Measurements from ENCODE around the gene MCUB.

GRCh38 chr4:109578846-109579245 lies 18.8 kb downstream of the MCUB start:
- TF ChIP-seq, protein P1, sequence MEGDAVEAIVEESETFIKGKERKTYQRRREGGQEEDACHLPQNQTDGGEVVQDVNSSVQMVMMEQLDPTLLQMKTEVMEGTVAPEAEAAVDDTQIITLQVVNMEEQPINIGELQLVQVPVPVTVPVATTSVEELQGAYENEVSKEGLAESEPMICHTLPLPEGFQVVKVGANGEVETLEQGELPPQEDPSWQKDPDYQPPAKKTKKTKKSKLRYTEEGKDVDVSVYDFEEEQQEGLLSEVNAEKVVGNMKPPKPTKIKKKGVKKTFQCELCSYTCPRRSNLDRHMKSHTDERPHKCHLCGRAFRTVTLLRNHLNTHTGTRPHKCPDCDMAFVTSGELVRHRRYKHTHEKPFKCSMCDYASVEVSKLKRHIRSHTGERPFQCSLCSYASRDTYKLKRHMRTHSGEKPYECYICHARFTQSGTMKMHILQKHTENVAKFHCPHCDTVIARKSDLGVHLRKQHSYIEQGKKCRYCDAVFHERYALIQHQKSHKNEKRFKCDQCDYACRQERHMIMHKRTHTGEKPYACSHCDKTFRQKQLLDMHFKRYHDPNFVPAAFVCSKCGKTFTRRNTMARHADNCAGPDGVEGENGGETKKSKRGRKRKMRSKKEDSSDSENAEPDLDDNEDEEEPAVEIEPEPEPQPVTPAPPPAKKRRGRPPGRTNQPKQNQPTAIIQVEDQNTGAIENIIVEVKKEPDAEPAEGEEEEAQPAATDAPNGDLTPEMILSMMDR (IDR thresholded peaks at IDR 0.05): no peak
- TF ChIP-seq POLR2A (IDR thresholded peaks at IDR 0.05): no peak
